GM19043 (cell line): ENCODE data around the gene MUC20.

Source experiments
- ATAC-seq: cut with Tn5 transposase; IDR thresholded peaks from one replicate; pipeline ENCODE4 v1.9.1; 2021; ENCODE audit warnings: low read depth; ENCODE audit not compliant: unreplicated experiment

The MUC20 gene

DNA sequence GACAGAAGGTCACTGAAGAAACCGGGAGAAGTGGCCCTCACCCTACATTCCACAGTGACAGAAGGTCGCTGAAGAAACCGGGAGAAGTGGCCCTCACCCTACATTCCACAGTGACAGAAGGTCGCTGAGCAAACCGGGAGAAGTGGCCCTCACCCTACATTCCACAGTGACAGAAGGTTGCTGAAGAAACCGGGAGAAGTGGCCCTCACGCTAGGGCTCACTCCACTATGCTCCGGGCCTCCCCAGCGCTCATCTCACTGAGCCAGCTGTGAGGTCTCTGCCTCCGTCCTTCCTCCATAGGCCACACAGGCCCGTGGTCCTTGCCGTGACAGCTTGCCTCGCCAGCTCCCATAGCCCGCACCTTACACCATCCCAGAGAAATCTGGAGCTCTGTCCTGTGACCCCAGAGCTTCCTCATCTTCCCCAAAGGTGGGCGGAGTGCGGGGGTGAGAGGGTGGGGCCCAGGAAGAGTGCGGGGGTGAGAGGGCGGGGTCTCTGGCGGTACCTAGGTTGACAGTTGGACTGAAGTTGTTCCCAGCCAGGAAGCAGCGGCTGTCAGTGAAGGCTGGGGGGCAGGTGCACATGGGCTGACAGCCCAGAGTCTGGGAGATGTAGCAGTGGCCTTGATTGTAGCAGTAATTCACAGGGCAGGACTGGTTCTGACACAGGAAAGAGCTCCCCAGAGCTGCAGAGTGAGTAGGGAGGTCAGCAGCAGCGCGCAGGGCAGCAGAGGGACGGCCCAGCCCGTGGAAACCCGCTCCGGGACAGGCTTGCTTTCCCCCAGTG, 32.0 kb downstream of the MUC20 start:
- no peak for ATAC-seq

DNA sequence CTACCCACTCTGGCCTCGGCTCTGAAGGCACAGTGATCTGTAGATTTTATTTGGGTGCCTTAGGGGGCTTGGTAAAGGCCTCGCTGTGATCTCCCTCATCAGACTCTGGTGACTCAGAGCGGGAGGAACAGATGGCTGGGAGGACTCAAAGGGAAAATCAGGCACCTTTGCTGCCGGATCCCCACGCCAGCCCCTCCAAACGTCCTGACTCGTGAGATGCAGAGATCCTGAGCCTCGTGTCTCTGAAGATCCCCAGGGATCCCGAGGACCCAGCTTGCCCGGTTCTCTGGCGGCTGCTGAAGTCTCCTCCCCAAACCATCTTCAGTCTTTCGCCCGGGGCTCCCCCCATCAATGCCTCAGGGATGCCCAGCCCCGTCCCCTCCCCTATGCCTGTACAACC, 32.8 kb downstream of the MUC20 start:
- no peak for ATAC-seq

DNA sequence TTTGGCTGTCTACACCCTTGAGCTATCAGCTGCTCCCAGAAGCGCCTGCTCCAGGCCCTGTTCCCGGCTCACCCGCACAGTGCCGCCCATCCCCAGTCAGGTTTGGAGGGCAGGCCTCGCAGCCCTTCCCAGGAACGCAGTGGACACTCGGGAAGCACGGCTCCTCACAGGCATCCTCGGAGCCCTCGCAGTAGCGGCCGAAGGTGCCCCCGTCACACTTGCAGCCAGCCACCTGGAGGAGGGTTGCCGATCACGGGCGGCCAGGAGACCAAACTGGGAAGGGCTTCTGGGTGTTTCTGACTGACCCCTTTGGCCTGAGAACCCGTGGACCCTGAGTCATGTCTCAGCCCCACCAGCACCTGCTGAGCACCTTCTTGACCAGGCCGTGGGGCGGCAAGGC, 33.4 kb downstream of the MUC20 start:
- ATAC-seq = no peak

DNA sequence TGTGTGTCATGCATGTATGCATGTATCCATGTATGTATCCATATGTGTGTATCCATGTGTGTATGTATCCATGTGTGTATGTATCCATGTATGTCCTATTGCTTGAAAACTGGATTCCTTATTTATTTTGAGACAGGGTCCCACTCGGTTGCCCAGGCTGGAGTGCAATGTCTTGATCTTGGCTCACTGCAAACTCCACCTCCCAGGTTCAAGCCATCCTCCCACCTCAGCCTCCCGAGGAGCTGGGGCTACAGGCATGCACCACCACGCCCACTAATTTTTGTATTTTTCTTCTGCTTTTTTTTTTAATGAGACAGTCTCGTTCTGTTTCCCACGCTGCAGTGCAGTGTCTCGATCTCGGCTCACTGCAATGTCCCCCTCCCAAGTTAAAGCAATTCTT, 34.1 kb downstream of the MUC20 start:
- ATAC-seq = no peak

DNA sequence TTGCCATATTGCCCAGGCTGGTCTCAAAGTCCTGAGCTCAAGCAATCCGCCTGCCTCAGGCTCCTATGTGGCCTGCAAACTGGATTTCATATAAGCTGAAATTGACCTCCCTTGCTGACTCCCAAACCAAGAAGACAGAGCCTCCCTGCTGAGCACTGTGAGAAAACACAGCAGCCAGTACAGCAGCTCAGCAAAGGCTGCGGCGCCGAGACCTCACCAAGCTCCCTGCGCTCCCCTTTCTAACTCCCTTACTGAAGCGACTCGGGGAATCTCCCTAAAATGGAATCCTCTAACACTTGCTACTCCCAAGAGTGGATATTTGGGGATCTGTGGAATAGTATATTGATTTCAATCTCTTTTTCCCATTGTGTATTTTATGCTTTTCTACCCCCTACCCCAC, 34.6 kb downstream of the MUC20 start:
- ATAC-seq = no peak

DNA sequence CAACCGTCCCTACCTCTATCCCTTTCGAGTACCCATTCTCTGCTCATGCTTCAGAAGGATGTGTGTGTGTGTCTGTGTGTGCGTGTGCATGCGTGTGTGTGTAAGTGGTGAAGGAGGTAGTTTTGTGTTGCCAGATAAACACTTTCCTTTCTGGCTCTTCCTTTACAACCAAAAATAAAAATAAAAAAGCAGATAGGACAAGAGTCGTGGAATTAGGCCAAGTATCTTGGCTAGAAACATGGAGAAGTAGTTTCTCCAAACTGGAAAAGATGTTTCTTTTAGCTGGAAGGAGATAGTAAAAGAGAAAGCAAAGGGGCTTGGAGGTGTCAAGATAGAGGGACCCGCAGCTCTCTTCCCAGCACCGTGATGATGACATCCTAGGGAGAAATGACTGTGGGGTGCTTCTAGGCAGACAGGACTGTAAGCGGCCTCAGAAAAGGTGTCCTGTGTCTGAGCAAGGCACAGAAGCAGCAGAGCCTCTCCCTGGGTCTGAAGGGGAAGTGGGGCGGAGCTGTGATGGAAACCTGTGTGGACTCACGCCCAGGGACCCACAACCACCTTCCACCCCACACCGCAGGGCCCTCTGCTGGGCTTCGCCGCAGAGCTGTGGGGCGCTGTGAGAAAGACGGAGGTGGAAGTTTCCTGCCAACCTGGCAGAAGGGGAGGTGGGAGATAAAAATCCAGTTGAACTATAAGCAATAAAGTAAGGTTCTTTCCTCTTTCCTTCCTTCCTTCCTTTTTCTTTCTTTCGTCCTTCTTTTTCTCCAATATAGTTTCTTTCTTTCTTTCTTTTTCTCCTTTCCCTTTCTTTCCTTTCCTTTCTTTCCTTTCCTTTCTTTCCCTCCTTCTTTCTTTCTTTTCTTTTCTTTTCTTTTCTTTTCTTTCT, 35.3 kb downstream of the MUC20 start:
- no peak for ATAC-seq

DNA sequence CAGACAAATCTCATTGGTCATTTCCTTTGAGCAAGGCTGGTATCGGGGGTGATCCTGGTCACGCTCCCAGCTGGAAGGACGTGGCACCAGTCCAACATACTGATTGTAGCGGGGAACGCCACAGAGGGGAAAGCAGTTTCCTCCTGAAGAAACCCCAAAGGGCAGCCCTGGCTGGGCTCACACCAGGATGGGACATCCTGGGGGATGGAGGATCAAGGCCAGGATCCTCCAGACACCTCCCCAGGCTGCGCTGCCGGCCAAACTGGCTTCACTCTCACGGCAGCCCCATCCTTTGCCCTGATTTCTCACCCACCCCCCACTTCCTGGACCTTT, 36.6 kb downstream of the MUC20 start:
- no peak for ATAC-seq

DNA sequence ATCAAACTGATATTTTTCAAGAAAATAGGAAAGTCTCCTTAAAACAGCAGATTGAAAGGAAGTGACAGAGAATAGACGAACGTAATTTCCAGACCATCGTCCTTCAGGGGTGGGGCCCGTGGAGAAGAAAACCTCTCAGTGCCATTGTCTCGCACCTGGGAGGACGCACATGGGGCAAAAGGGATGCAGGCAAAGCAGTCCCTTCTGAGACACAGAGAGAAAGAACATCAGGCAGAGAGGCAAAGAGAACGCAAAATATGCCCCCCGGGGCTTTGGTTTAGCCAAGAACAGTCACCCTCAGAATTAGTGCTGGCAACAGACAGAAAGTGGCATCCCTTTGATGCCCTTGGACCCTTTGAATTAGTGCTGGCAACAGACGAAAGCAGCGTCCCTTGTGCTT, 37.0 kb downstream of the MUC20 start:
- no peak for ATAC-seq

DNA sequence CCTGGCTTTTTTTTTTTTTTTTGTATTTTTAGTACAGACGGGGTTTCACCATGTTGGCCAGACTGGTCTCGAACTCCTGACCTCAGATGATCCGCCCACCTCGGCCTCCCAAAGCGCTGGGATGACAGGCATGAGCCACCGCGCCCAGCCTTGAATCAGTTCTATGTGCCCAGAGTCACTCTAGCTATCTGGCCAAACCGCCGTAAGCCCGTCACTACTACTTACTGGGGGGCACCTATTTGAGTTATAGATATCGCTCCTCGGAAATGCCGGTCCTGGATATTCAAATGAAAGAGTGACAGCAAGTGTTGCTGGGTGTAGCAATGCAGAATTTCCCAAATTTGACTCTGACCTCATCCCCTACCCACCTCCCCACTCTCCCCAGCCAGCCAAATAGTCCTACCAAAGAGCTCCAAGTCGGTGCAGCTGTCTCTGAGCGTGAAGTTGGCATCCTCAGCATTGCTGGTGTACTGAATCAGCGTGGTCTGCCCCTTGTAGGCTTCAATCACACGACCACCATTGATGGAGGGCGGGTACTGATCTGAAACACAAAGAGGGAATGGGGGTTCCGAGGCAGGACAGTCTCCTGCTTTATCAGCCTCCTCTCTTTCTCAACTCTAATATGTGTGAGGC, 38.1 kb downstream of the MUC20 start:
- no peak for ATAC-seq

DNA sequence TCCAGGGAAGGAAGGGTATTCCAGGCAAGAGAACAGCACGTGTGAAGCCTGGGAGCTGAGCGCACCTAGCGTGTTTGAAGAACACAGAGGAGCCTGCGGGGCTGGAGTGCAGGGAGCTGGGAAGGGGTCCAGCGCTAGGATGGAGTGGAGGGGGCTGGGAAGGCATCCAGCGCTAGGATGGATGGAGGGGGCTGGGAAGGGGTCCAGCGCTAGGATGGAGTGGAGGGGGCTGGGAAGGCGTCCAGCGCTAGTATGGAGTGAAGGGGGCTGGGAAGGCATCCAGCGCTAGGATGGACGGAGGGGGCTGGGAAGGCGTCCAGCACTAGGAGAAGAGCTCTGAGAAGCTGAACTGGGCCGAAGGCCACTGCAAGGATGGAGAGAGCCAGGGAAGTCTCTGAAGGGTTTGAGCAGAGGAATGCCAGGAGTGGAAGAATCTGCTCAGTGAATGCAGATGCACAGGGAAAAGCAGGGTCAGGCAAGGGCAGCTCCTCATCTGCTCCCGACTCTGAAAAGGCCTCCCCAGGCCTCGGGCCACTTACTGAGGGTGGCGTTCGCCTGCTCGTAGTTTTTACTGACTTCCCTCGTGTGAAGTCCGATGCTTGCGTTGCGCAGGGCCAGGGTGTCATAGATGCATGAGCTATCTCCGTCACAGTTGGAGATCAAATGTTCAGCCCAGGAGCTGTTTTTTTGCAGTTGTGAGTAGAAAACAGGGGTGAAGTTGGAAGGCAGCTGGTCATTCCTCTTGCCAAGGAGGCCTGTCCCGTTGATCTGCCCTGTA, 39.8 kb downstream of the MUC20 start:
- ATAC-seq = no peak

DNA sequence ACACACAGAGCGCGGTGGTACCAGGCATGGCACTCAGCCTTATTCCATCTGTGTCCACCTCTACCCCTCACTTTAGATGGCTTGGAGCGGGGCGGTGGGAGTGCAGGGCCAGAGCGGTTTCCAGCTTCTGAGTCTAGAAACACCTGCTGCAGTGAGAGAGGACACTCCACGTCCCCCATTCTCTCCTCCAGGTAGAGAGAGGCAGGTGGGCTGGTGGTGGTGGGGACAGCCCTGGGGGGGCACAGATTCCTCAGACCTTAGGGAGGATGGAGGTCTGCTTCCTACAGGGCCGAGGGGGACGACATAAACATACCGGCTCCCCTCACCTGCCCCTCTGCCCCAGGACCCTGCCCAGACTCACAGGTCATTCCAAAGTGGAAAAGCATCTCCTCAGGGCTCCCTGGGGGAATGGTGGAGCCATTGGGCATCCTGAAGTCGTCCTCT, 40.4 kb downstream of the MUC20 start:
- ATAC-seq = no peak

DNA sequence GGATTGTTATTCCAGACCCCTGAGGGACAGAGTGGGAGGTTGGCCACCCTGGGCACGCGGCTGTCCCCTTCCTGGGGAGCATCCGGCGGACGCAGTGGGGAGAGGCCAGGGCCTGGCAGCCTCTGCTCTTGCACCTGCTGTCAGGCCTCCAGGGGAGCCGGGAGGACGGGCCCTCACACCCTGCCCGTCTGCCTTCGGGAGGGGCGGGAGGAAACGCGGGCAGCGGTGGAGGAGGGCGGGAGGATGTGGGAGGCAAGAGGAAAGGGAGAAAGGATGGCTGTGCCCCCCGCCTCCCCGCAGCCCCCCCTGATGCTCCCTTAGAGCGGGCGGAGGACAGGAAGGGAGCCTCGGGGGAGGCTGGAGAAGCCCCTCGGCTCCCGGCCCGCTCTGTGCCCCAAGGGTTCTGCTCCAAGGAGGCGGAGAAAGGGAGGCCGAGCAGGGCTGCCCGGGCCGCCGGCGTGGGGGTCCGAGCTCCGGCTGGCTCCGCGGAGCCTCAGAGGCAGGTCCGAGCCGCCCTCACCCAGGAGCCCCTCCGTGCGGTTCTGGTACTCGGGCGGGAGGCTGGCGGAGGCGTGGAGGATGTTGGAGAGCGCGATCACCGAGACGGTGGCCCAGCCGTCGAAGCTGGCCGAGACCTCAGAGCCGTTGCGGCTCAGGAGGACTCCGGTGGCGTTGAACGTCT, 40.9 kb downstream of the MUC20 start:
- ATAC-seq = no peak

DNA sequence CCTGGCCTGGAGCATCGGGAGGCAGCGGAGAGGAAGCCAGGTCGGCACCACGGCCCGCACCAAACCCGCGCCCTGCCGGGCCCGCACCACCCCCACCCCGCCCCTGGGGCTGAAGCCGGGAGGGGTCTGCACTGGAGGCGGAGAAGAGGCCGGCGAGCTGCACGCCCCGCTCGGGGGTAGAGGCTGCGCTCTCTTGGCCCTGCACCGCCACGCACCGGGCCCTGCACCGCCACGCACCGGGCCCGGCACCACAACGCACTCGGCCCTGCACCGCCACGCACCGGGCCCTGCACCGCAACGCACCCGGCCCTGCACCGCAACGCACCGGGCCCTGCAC, 41.4 kb downstream of the MUC20 start:
- no peak for ATAC-seq

DNA sequence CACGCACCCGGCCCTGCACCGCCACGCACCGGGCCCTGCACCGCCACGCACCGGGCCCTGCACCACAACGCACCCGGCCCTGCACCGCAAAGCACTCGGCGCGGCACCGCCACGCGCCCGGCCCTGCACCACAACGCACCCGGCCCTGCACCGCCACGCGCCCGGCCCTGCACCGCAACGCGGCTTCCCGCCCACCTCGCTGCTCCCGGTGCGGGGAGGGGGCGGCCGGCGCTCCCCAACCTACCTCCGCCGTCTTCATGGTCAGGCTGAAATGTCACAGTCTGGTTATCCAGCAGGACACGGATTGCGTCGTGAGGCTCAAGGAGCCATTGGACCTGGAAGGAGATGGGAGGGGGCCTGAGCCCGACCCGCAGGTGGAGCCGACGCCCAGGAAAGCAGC, 41.8 kb downstream of the MUC20 start:
- ATAC-seq = no peak

DNA sequence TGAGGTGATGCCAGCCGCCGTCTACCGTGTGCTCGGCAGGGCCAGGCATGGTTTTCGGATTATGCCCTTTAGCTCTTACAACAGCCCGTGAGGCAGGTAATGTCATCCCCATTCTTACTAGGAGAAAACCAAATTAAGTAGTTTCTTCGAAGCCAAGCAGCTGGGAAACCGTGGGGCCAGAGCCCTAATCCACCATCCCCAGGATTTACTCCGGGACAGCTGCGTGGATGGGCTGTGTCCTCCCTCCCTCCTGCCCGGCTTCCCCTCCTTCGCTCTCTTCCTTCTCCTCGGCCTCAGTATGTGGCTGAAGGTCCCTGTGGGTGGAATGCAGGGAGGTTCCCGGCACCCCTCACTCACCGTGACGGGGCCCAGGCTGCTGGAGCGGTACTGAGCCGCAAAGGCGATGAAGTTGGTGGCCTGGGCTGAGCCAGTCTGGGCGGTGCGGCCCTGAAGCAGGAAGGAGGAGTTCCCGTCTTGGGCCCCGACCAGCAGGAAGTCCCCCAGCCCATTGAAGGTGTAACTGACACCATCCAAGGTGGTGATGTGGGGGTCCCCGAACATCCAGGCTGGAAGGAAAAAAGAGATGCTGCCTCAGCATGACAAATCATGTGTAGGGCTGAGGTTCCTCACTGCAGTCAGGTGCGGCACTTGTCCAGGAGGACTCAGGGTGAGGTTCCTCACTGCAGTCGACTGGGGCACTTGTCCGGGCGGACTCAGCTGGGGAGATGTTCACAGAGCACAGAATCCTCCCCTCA, 42.5 kb downstream of the MUC20 start:
- no peak for ATAC-seq

DNA sequence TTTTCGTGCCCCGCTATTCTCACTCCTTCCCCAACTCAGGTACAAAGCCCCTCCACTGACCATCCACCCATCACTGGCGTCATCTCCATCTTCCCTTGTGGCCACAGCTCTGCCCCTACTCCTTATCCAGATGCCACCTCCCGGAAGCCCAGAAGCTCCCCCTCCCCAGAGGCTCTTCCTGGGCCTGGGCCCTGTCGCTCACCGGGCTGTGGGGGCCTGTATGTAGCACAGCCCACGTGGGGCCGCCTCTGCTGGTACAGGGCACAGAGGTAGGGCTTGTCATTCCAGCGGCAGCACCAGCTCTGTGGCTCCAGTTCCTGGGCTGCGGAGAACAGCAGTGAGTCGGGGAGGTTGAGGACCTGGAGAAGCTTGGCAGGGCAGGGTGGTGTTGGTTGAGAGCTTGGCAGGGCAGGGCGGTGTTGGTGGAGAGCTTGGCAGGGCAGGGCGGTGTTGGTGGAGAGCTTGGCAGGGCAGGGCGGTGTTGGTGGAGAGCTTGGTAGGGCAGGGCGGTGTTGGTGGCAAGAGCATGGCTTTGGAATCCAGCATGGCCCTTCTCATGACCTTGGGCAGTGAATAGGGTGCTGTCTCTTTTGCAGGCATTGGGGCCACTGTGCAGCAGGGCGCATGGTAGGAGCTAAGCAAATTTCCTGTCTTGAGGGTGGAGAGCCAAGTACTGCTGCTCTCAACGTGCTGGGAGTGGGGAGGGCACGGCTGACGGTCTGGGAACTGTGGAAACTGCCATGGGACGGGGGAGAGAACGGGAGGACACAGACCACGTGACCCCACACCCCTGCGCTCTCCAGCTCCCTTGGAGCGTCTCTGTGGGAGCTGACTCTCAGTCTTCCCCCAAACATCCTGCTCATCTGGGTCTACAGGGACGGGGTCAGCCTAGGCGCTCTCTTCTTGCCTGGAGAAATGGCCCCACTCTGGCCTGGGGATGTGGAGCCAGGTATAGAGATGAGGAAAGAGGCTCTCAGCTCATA, 43.4 kb downstream of the MUC20 start:
- ATAC-seq = no peak

DNA sequence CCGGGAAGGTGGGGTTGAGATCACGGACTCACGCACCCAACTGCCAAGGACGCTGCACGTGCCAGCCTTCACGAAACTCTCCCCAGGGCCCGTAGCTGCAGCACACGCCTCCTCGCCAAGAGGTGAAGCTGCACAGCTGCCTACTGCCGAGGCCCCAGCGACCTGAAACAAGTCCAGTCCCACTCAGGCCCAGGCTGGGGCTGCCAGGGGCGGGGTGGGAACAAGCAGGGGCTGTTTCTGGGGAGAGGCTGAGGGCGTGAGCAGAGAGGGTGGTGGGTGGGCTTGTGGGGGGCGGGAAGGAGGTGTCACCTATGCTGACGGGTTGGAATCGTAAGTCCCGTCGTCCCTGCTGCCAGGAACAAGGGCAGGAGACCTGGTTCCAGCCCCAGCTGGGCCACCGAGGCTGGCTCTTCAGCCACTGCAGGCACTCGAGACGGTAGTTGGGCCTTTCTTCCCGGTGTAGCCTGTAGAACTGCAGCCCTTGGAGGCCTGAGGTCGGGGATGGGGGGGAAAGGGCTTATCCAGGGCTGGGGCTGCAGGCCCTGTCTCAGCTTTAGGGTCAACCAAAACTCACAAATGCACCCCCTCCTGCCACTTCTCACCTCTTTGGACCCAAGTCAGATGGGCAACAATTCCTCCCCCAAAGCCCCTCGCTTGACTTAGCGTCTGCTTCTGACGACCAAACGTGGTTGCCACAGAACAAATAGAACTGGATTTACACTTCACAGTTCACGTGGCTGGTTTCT, 44.4 kb downstream of the MUC20 start:
- no peak for ATAC-seq

DNA sequence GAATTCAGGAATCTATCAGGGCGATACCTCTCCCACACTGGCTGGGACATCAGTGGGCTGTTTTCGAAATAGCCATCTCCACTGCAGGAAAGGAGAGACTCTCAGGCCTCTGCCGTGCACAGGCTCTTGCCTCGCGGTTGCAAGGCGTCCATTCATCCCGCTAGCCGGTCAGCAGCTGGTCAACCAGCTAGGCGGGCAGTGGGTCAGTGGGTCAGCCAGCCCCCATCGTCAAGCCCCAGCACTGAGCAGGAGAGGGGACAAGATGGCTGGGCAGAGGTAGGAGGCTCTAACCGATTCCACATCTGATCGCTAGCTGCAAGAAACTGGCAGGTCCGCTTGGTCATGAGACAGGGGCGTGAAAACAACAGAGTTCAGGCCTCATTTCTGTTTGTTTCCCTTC, 45.9 kb downstream of the MUC20 start:
- no peak for ATAC-seq
